Hypothalamus (tissue), 51 donors: Measurements from ENCODE around the gene CACNA1G.

Source experiments
- DNase-seq, 51 donors: peaks; one replicate each; lab custom pipeline; 2025; lab: John Stamatoyannopoulos, UW

Gene CACNA1G

GRCh38 chr17:50627782-50628601 is 67.5 kb downstream of the CACNA1G start:
- DNase-seq, result peak in 2 of 51 donors; percentile 15 to 30

- DNase-seq, result no peak
These were observed 69.4 kb downstream of the CACNA1G start for GRCh38 chr17:50629902-50630301.

GRCh38 chr17:50630524-50631194 is 70.1 kb downstream of the CACNA1G start:
- DNase-seq, result peak in 4 of 51 donors; percentile 10 to 27 (median 17)

GRCh38 chr17:50631195-50631907 is 70.8 kb downstream of the CACNA1G start:
- peak in 1 of 51 donors; percentile 27 for DNase-seq

- no peak for DNase-seq
These were observed 71.5 kb downstream of the CACNA1G start for GRCh38 chr17:50631908-50632571.

- DNase-seq, result no peak
These were observed 72.1 kb downstream of the CACNA1G start for GRCh38 chr17:50632637-50633036.

- no peak for DNase-seq
These were observed 73.2 kb downstream of the CACNA1G start for GRCh38 chr17:50633683-50634082.

GRCh38 chr17:50634224-50634914 is 73.9 kb downstream of the CACNA1G start, which contains the start of gene ABCC3:
ABCC3 (plus strand) TSS chr17:50634881; CDS start chr17:50634937, 56 bp downstream.
- DNase-seq, result peak in 1 of 51 donors; percentile 19

- no peak for DNase-seq
These were observed 74.6 kb downstream of the CACNA1G start for GRCh38 chr17:50634915-50635731.

GRCh38 chr17:50635732-50635981 is 75.1 kb downstream of the CACNA1G start:
- no peak for DNase-seq

- DNase-seq, result no peak
These were observed 75.7 kb downstream of the CACNA1G start for GRCh38 chr17:50635982-50636803.

- DNase-seq, result no peak
These were observed 76.3 kb downstream of the CACNA1G start for GRCh38 chr17:50636804-50637195.

GRCh38 chr17:50637829-50638605 is 77.5 kb downstream of the CACNA1G start:
- no peak for DNase-seq

GRCh38 chr17:50638606-50638965 is 78.1 kb downstream of the CACNA1G start:
- no peak for DNase-seq

GRCh38 chr17:50638966-50639713 is 78.6 kb downstream of the CACNA1G start:
- DNase-seq, result peak in 42 of 51 donors; percentile 5 to 80 (median 55)

GRCh38 chr17:50640686-50641351 is 80.3 kb downstream of the CACNA1G start:
- peak in 3 of 51 donors; percentile 7 to 23 (median 20) for DNase-seq

GRCh38 chr17:50641357-50641756 is 80.8 kb downstream of the CACNA1G start:
- no peak for DNase-seq
